COLO668 (cell line): ENCODE results near the gene TSSK6.

Experiments
- DNase-seq: peaks from one replicate; lab custom pipeline; 2025; ENCODE audit not compliant: unreplicated experiment; lab: John Stamatoyannopoulos, UW

The TSSK6 gene

GRCh38 chr19:19465436-19466070, 49.8 kb downstream of the TSSK6 start:
- no peak for DNase-seq

GRCh38 chr19:19464339-19465098, 50.8 kb downstream of the TSSK6 start:
- DNase-seq: peak; percentile 34
